Measurements from ENCODE around the gene TSFM.
A peak's percentile ranks its signal among the peaks of the same experiment; 100 is the strongest.

TSFM gene

GRCh38 chr12:57782608-57783465 lies at the start of gene TSFM:
Gene TSFM, plus strand, starts transcription at chr12:57782787. Its CDS starts 15 bp downstream, at chr12:57782802.
- DNase-seq, result peak; percentile 74 to 95 (median 89)

GRCh38 chr12:57733928-57734327 lies 48.7 kb upstream of the TSFM start:
- no peak for DNase-seq

GRCh38 chr12:57734591-57734990 lies 48.0 kb upstream of the TSFM start:
- DNase-seq, result no peak

- peak in 1 of 14 donors; percentile 61 for DNase-seq
Measured at GRCh38 chr12:57735198-57735855, 47.3 kb upstream of the TSFM start.

GRCh38 chr12:57735952-57736740 lies 46.4 kb upstream of the TSFM start:
- peak in 6 of 14 donors; percentile 13 to 94 (median 25) for DNase-seq

- DNase-seq, result peak in 1 of 14 donors; percentile 57
Measured at GRCh38 chr12:57736741-57737466, 45.7 kb upstream of the TSFM start.

GRCh38 chr12:57737467-57738460 lies 44.8 kb upstream of the TSFM start:
- no peak for DNase-seq

GRCh38 chr12:57738661-57739237 lies 43.8 kb upstream of the TSFM start, which contains the start of gene AGAP2:
Gene AGAP2, minus strand, starts transcription at chr12:57738742. Its CDS starts 496 bp downstream, at chr12:57738246.
- DNase-seq, result peak in 2 of 14 donors; percentile 10 to 80

GRCh38 chr12:57739387-57739786 lies 43.2 kb upstream of the TSFM start:
- DNase-seq, result no peak

GRCh38 chr12:57739914-57740538 lies 42.6 kb upstream of the TSFM start:
- no peak for DNase-seq

GRCh38 chr12:57740656-57741412 lies 41.8 kb upstream of the TSFM start:
- no peak for DNase-seq

- DNase-seq, result no peak
Measured at GRCh38 chr12:57741413-57741789, 41.2 kb upstream of the TSFM start.

- DNase-seq, result no peak
Measured at GRCh38 chr12:57741844-57742738, 40.5 kb upstream of the TSFM start.

GRCh38 chr12:57743769-57744168 lies 38.8 kb upstream of the TSFM start:
- no peak for DNase-seq

- DNase-seq, result peak in 2 of 14 donors; percentile 76 to 84
Measured at GRCh38 chr12:57744194-57744776, 38.3 kb upstream of the TSFM start.

GRCh38 chr12:57744777-57745484 lies 37.7 kb upstream of the TSFM start, which contains the start of gene TSPAN31:
Gene TSPAN31, plus strand, starts transcription at chr12:57745039. Its CDS starts 116 bp downstream, at chr12:57745155.
- peak; percentile 49 to 98 (median 89) for DNase-seq

- peak in 2 of 14 donors; percentile 42 to 47 for DNase-seq
Measured at GRCh38 chr12:57745485-57745881, 37.1 kb upstream of the TSFM start.
